GM19043 (cell line): ENCODE measurements around the gene CEBPZOS.

ENCODE experiments used
- ATAC-seq: cut with Tn5 transposase; IDR thresholded peaks from one replicate; pipeline ENCODE4 v1.9.1; 2021; ENCODE audit warnings: low read depth; ENCODE audit not compliant: unreplicated experiment

The CEBPZOS gene

GRCh38 chr2:37196320-37197195, at the start of gene CEBPZOS:
CEBPZOS (plus strand) TSS chr2:37196496; CDS start chr2:37199705, 3,209 bp downstream.
- ATAC-seq: peak; percentile 78

DNA sequence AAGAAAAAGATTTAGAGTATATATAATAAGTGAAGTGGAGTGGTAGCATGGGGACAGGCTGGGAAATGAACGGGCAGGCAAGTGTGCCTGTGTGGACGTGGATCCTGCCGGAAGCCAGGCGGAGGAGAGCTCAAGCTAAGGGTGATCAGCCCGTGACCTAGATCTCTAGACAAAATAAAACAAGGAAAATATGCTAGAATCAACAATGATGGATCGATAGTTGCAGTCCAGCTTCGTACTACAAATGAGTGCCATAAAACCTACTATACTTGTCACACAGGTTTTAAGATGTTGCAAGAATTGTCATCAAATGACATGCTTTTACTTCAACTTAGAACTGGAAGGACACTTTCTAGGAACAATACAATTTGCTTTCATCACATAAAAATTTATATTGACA, 48.0 kb upstream of the CEBPZOS start:
- no peak for ATAC-seq

DNA sequence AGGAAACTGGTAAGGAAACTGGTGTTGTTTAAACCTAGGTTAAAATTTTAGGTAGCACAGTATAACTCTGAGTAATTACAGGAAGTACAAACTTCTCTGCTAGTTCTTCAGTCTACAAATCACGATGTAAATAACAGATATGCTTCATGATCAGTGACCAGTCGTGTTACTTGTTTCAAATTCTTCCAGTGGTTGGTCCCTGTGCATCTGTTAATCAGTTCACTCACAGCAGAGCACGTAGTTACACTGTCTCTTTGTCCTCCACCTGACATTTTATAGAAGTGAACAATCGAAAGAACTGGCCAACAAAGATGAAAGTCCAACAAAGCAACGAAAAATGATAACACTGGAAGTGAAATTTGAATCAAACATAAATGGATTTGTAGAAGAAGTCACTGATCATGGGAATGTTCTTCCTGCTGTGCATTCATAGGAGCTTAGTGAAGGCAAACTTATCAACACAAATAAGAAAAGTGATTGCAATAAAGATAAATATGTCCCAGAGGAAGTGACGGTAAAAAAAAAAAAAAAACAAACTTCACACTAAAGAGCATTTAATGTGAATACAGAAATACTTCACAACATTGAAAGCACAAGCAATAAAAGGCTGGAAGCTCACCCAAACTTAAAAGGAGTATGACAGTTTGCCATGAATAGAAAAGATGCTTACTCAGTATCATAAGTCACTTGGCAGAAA, 46.5 kb upstream of the CEBPZOS start:
- no peak for ATAC-seq

GRCh38 chr2:37153224-37153623, 43.1 kb upstream of the CEBPZOS start:
- ATAC-seq: no peak

DNA sequence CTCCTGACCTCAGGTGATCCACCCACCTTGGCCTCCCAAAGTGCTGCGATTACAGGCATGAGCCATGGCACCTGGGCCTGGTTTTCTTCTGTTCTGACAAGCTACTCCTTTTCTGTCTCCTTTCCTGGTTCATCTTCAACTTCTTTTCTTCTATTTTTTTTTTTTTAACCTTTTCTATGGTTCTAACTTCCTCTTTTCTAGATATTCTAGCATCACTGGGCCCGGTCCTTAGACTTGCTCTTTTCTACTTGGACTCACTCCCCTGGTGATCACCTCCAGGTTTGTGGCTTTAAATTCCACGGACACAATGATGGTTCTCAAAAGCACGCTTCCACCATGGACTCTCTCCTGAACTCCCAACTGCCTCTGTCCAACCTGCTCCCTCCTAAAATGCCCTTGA, 41.5 kb upstream of the CEBPZOS start:
- ATAC-seq: no peak

DNA sequence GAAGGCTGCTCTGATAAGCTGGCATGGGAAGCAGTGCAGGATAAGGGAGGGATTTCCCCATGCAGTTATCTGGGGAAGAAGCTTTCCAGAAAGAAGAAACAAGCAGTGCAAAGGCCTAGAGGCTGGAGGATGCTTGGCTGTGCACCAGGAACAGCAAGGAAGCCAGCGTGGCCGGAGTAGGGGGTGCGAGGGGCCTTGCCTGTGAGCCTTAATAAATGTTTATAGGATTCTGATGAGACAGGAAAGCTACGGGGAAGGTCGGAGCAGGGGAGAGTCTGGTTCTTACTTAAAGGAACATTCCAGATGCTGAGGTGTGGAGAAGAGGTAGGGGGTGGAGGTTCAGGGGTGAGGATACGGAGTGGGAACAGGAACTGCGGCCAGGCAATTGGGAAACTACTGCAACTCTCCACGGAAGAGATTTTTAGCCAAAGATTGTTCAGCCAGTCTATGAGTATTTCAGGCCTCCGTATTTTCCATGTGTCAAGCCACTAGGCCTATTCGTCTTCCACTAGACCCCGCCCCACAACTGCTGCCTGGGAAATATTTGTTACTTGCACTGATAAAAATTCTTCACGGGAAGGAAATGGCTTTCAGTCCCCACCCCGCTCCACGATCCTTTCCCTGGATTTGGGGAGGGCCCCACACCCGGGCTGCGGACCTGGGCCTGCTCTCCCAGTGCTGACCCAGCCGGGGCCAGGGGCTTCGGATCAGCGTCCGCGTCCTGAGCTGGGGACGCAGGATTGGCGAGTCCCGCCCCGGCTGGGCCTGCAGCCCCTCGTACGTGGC, 40.0 kb upstream of the CEBPZOS start:
- ATAC-seq: peak; percentile 32

DNA sequence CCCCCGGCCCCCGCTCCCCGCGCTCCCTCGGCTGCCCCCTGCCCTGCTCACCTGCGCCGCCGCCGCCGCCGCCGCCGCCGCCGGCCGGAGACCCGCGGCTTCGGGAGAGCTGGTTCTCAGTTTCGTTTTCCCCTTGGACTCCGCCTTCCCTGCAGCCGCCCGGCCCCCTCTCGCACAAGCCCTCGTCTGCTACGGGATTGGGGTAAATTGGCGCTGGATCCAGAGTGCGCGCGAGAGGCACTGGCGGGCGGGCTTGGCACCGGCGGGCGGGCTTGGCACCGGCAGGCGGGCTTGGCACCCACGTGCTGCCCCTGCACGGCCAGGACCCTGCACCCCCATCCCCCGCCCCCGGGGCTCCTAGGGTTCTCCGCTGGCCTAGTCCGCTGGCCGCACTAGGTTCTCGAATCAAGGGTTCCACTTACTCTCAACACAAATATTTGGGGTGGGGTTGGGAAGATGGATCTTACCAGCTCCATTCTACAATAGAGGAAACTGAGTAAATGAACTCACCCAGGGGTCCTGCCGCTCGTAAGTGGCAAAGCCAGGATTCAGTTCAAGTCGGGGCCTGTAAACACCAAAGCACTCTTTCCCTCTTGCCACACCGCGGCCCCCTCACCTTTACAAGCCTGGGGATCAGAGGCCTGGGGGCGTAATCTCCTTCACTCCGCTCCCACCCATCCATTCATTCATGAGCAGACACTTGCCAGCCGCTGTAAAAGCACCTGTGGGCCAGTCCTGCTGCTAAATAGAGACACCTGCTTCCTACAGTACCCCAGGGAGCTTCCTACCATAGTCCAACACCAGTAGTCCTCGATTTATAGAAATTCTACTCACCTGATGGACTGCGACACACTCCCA, 39.2 kb upstream of the CEBPZOS start, which contains the start of gene EIF2AK2:
EIF2AK2 (minus strand) TSS at position 124 of the 858 bp plus-strand sequence. CDS start 9,174 bp downstream, outside the sequence.
- peak; percentile 86 for ATAC-seq

GRCh38 chr2:37164757-37165156, 31.5 kb upstream of the CEBPZOS start:
- no peak for ATAC-seq

GRCh38 chr2:37167636-37168180, 28.6 kb upstream of the CEBPZOS start:
- no peak for ATAC-seq

DNA sequence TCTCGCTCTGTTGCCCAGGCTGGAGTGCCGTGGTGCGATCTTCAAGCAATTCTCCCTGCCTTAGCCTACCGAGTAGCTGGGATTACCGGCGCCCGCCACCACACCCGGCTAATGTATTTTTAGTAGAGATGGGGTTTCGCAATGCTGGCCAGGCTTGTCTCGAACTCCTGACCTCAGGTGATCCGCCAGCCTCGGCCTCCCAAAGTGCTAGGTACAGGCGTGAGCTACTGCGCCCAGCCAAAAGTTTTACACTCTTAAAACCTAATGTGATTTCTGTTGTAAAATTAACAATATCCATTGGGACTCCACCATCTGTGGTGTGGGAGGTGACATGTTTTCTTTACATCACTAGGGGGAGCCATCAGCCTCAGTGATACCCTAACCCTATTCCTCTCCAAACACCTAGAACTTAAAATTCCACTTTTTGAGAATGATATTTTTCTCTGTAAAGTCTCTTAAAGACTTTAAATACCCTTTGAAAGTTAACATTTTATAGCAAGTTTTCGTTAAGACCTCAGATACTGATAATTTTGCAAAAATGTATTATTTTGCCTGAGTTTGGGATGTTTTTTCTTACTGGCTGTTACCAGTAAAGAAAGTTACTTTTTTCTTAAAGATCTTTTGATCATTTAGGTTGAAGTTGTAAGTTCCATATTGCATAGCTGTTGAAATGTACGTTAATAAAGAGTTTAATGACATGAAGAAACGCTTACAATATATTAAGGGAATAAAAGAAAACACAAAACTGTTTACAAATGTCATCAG, 27.9 kb upstream of the CEBPZOS start:
- ATAC-seq: no peak

DNA sequence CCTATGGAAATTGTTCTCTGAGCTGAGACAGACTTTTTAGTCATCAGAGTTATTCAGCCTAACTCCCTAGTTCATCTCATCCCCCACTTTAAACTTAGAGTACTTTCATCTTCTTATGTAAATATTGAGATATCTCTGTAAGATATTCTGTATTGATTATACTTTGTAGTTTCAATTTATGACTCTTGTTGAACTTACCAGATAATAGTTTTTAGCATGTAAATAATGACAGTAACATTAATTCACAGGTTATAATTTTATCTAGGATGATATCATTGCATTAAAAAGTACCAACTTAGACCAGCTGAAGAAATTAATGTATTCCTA, 24.7 kb upstream of the CEBPZOS start:
- no peak for ATAC-seq

GRCh38 chr2:37173741-37174140, 22.6 kb upstream of the CEBPZOS start:
- ATAC-seq: no peak

- no peak for ATAC-seq
Observed at GRCh38 chr2:37180006-37180639, 16.2 kb upstream of the CEBPZOS start.

- no peak for ATAC-seq
Observed at GRCh38 chr2:37180640-37181039, 15.7 kb upstream of the CEBPZOS start.

DNA sequence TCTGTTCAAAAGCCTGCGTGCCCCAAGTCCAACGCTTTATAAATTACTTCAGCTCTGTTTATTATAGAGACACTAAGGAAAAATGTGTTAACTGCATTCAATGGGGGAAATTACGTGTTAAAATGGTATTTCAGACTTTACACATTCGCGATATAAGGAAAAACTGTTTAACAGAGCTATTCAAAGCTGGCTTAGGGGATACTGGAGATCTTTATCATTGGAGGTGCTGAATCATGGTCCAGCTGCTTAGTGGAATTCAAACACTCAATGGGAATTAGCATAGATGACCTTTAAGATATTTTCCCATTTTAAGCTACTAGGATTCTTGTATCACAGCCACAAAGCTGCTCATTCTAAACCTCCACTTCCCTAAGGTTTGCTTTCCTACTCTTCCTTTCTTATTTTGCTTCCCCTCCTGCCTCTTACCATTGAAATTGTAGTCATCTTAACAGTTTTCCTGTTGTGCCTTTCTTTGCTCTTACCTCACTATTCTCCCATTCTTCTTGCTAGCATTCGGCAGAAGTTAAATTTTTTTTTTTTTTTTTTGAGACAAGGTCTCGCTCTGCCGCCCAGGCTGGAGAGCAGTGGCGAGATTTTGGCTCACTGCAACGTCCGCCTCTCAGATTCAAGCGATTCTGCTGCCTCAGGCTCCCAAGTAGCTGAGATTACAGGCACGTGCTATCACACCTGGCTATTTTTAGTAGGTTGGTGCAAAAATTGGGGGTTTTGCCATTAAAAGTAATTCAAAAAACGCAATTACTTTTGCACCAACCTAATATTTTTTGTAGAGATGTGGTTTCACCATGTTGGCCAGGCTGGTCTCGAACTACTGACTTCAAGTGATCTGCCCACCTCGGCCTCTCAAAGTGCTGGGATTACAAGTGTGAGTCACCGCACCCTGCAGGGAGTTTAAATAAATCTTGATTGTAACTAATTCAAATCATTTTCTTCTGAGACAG, 14.3 kb upstream of the CEBPZOS start:
- no peak for ATAC-seq

- no peak for ATAC-seq
Observed at GRCh38 chr2:37188570-37188969, 7.7 kb upstream of the CEBPZOS start, which contains the start of gene SULT6B1. SULT6B1 (minus strand) TSS chr2:37188670; CDS start chr2:37188640, 30 bp downstream.

- ATAC-seq: no peak
Observed at GRCh38 chr2:37189452-37190153, 6.7 kb upstream of the CEBPZOS start.
